Right cardiac atrium (tissue), 5 donors: ENCODE data around the gene DCLK1. TPM values are rescaled to one million over a fixed set of nuclear protein-coding genes. Genes with fewer than 3 reads are reported as not detected.
A peak's percentile ranks its signal among the peaks of the same experiment; 100 is the strongest.

Experiments
- ATAC-seq, 2 donors: fragments of 200-7000 bp; cut with Tn5 transposase; one replicate each; pipeline versions ENCODE4 v1.8.0 to v1.9.1; 2020; ENCODE audit warnings: moderate library complexity in 2 of 2, mild to moderate bottlenecking in 1 of 2
- DNase-seq, 3 donors: peaks; one replicate each; pipeline ENCODE4 v3.0.0-alpha.2; 2020
- H3K27ac ChIP-seq: one replicate; pipeline ENCODE4 v1.5.1; 2013; ENCODE audit warnings: mild to moderate bottlenecking, low read length, control low read depth, moderate library complexity
- H3K27me3 ChIP-seq: one replicate; pipeline ENCODE4 v1.6.1; 2013; ENCODE audit not compliant: control insufficient read depth, insufficient read depth
- H3K4me1 ChIP-seq: one replicate; pipeline ENCODE4 v1.6.1; 2013; ENCODE audit warnings: low read length; ENCODE audit not compliant: control insufficient read depth, insufficient read depth
- H3K4me3 ChIP-seq: one replicate; pipeline ENCODE4 v1.5.1; 2013; ENCODE audit warnings: low read length, control low read depth
- H3K9me3 ChIP-seq: one replicate; pipeline ENCODE4 v1.6.1; 2013; ENCODE audit warnings: low read length; ENCODE audit not compliant: control insufficient read depth
- WGBS: extraction: QIAGEN DNeasy Blood & Tissue Kit; methylation state at CpG from one replicate; pipeline ENCODE4 v1.1.7; 2013; 5-methylcytosine and 5-hydroxymethylcytosine counted together
- intact Hi-C, 4 donors: fragments of 100-400 bp; cut with DNase I; formaldehyde crosslinking; loops; one replicate each; pipeline versions ENCODE4 v1.11.0 to v1.14.0; 2022 to 2023
- polyA plus RNA-seq: library from polyadenylated mRNA; stranded (reverse); fragments of 200-250 nt; gene quantifications from one replicate; pipeline ENCODE4 v1.2.3, GENCODE V29; 2013
- total RNA-seq, 4 donors: library from RNA; stranded (reverse); fragmentation: NEBNext Ultra II Directional; extraction: Animal tissue kit (Norgen Biotek cat#: 25700); gene quantifications; one replicate each; pipeline ENCODE4 v1.2.1, GENCODE V29; 2021
- donor health status: healthy with polysubstance abuse.
- donor health status: DM: no; HTN: yes; CAD: no.
- donor health status: DM: no; HTN: no; CAD: no.
- donor health status: DM: no; HTN: yes; CAD: no; lungs with severe emphysema.
- donor health status: DM: yes; HTN: yes; CAD: no.

DCLK1 gene
- total and polyA plus RNA-seq, 5 donors: 5.1 to 19.8 (median 16.1) TPM

GRCh38 chr13:35947315-35947714 is 183.9 kb downstream of the DCLK1 start:
- DNase-seq (no peak), ATAC-seq (no peak)
- WGBS: 78% methylated on average over 4 of the region's 4 CpGs
- intact Hi-C loops: no loop called here
- Histone ChIP-seq H3K27ac (no peak overlapping the region), H3K4me1 (no peaks in the 10 kb centered on the region), H3K9me3 (peaks cover 2% of the 10 kb centered on the region), H3K4me3 (no peak overlapping the region), H3K27me3 (no peaks in the 10 kb centered on the region)

- DNase-seq (no peak), ATAC-seq (peak in 1 of 2 donors; percentile 38)
- Histone ChIP-seq H3K27me3 (no peaks in the 10 kb centered on the region), H3K9me3 (peaks cover 2% of the 10 kb centered on the region), H3K27ac (no peak overlapping the region), H3K4me3 (no peak overlapping the region), H3K4me1 (no peaks in the 10 kb centered on the region)
- intact Hi-C loops: no loop called here
- WGBS: 84% methylated on average over 4 of the region's 4 CpGs
These were observed 185.8 kb downstream of the DCLK1 start for GRCh38 chr13:35945368-35945767.

GRCh38 chr13:35941374-35941773 is 189.8 kb downstream of the DCLK1 start:
- intact Hi-C loops: no loop called here
- no peak for ATAC-seq
- Histone ChIP-seq H3K27me3 (no peaks in the 10 kb centered on the region), H3K9me3 (peaks cover 2% of the 10 kb centered on the region), H3K4me1 (no peaks in the 10 kb centered on the region), H3K4me3 (no peak overlapping the region), H3K27ac (no peak overlapping the region)
- no peak for DNase-seq
- WGBS: 94% methylated on average over 10 of the region's 10 CpGs

- H3K4me3 ChIP-seq: no peak overlapping the region
- ATAC-seq: no peak
- no peak for DNase-seq
- intact Hi-C loops: no loop called here
- peaks cover 2% of the 10 kb centered on the region for H3K9me3 ChIP-seq
- H3K27ac ChIP-seq: no peak overlapping the region
- WGBS: 86% methylated on average over 4 of the region's 4 CpGs
- no peaks in the 10 kb centered on the region for H3K4me1 ChIP-seq
- H3K27me3 ChIP-seq: no peaks in the 10 kb centered on the region
These were observed 190.4 kb downstream of the DCLK1 start for GRCh38 chr13:35940734-35941133.

GRCh38 chr13:35936246-35936978 is 194.8 kb downstream of the DCLK1 start:
- Histone ChIP-seq H3K27ac (no peak overlapping the region), H3K9me3 (no peaks in the 10 kb centered on the region), H3K4me1 (no peaks in the 10 kb centered on the region), H3K27me3 (no peaks in the 10 kb centered on the region), H3K4me3 (no peak overlapping the region)
- DNase-seq: no peak
- 73% methylated on average over 3 of the region's 3 CpGs for WGBS
- intact Hi-C loops: no loop called here
- ATAC-seq: no peak

- intact Hi-C loops: no loop called here
- no peak overlapping the region for H3K27ac ChIP-seq
- no peak overlapping the region for H3K4me3 ChIP-seq
- peaks cover 9% of the 10 kb centered on the region for H3K4me1 ChIP-seq
- no peaks in the 10 kb centered on the region for H3K27me3 ChIP-seq
- DNase-seq: peak; percentile 20 to 74 (median 61)
- WGBS: 65% methylated on average over 4 of the region's 4 CpGs
- no peaks in the 10 kb centered on the region for H3K9me3 ChIP-seq
- ATAC-seq: peak in 1 of 2 donors; percentile 57
These were observed 200.2 kb downstream of the DCLK1 start for GRCh38 chr13:35930665-35931631.

GRCh38 chr13:35927567-35928021 is 203.6 kb downstream of the DCLK1 start:
- peak; percentile 67 to 87 for ATAC-seq
- Histone ChIP-seq H3K27ac (peak overlapping the region; percentile 73), H3K4me1 (peaks cover 9% of the 10 kb centered on the region), H3K9me3 (no peaks in the 10 kb centered on the region), H3K4me3 (no peak overlapping the region), H3K27me3 (no peaks in the 10 kb centered on the region)
- intact Hi-C loops: no loop called here
- WGBS: 52% methylated on average over 4 of the region's 4 CpGs
- DNase-seq: peak in 1 of 3 donors; percentile 21

GRCh38 chr13:35926859-35927530 is 204.2 kb downstream of the DCLK1 start:
- Histone ChIP-seq H3K9me3 (no peaks in the 10 kb centered on the region), H3K27ac (peak overlapping the region; percentile 59), H3K4me1 (peaks cover 9% of the 10 kb centered on the region), H3K4me3 (no peak overlapping the region), H3K27me3 (no peaks in the 10 kb centered on the region)
- ATAC-seq (no peak), DNase-seq (no peak)
- WGBS: 47% methylated on average over 2 of the region's 2 CpGs
- intact Hi-C loops: no loop called here

- Histone ChIP-seq H3K4me3 (no peak overlapping the region), H3K27ac (no peak overlapping the region), H3K9me3 (no peaks in the 10 kb centered on the region), H3K4me1 (peaks cover 9% of the 10 kb centered on the region), H3K27me3 (no peaks in the 10 kb centered on the region)
- WGBS: 94% methylated on average over 3 of the region's 3 CpGs
- intact Hi-C loops: no loop called here
- ATAC-seq: no peak
- DNase-seq: no peak
These were observed 205.5 kb downstream of the DCLK1 start for GRCh38 chr13:35925669-35926068.

- DNase-seq: peak; percentile 58 to 70 (median 68)
- intact Hi-C loops: no loop called here
- Histone ChIP-seq H3K27ac (no peak overlapping the region), H3K27me3 (no peaks in the 10 kb centered on the region), H3K4me3 (no peak overlapping the region), H3K4me1 (peaks cover 9% of the 10 kb centered on the region), H3K9me3 (no peaks in the 10 kb centered on the region)
- ATAC-seq: peak; percentile 42 to 77
- WGBS: 61% methylated on average over 3 of the region's 3 CpGs
These were observed 207.8 kb downstream of the DCLK1 start for GRCh38 chr13:35923347-35923746.
